Hepatocyte (in vitro differentiated cells): ENCODE data around the gene IGFBPL1.

ENCODE experiments used
- EZH2 ChIP-seq: fragments of 200-600 bp; sonication (generic); IDR thresholded peaks from 2 replicates; pipeline ENCODE4 v1.6.1; 2016; ENCODE audit warnings: antibody characterized with exemption, mild to moderate bottlenecking, borderline replicate concordance
- TF ChIP-seq, protein P1 (sequence below): fragments of 200-600 bp; sonication (generic); IDR thresholded peaks from 2 replicates; pipeline ENCODE4 v1.5.1; 2016; ENCODE audit warnings: antibody characterized with exemption, mild to moderate bottlenecking; ENCODE audit not compliant: poor library complexity

DNA sequence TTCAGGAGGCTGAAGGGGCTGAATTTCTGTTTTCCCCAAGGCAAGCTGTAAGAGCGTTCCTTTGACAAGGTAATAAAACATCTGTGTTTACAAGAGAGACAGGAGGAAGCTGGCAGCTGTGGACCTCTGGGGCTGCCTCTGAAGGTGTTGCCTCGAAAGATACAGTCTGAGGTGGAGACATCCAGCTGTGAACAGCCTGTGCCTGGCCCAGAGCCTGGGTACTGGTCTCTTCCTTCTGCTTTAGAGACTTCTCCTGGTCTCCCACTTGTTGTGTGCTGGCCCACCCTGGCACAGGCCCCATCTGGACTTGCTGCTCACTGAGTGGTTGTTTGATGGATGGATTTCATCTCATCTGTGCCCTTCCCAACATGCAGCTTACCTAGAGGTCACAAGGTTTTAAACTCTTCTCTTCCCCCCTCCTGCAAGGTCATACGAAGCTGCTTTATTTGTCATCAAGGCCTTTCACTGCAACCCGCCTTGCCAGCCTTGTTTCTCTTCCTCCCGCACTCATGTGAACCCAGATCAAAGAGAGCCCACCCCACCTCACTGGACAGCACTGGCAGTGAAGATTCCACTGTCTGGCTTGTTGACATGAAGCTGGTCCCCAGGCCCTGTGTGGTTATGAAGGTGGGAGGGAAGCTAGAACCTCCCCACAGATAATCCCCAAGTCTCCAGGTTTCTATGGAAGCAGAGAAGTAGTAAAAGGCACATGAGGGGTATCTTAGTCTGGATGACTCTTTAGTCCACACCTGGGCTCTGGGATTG lies 66.7 kb downstream of the IGFBPL1 start:
- TF ChIP-seq, protein P1, sequence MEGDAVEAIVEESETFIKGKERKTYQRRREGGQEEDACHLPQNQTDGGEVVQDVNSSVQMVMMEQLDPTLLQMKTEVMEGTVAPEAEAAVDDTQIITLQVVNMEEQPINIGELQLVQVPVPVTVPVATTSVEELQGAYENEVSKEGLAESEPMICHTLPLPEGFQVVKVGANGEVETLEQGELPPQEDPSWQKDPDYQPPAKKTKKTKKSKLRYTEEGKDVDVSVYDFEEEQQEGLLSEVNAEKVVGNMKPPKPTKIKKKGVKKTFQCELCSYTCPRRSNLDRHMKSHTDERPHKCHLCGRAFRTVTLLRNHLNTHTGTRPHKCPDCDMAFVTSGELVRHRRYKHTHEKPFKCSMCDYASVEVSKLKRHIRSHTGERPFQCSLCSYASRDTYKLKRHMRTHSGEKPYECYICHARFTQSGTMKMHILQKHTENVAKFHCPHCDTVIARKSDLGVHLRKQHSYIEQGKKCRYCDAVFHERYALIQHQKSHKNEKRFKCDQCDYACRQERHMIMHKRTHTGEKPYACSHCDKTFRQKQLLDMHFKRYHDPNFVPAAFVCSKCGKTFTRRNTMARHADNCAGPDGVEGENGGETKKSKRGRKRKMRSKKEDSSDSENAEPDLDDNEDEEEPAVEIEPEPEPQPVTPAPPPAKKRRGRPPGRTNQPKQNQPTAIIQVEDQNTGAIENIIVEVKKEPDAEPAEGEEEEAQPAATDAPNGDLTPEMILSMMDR: no peak
- no peak for TF ChIP-seq EZH2
